ENCODE measurements around the gene RNF43.

The RNF43 gene

DNA sequence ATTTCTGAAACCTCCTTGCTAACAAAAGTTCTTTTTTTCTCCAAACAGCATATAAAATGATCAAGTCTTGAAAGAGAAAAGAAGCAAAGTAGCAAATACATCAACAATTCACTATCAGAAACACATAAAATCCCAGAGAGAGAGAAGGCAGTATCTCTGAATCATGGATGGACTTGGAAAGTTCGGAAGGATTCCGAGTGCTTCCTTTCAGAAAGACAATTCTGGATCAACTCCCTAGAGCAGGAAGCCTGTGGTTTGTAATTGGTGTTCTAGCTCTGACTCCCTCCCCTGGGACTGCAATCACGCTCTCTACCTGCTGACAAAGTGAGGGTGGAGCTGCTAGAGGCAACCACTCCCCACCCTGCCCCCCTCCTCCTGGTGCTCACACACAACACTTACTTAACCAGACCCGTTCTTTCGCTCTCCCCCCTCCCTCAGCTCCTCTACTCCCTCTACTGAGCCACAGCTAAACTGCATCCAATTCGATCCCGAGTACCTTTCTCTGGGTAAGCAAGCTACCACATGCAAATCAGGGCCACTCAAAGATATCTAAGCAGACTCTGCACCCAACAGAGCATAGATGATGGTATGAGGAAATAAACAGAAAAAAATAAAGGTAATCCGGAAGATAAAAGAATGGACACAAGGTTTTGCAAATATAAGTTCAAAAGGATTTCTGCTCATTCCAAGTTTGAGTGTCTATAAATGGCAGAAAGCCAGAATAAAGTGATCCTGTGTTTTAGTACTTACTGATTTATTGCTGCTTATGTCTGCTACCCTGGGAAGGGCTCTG lies at the start of gene RNF43:
RNF43 (minus strand) TSS at position 235 of the 793 bp plus-strand sequence. CDS start 1,957 bp downstream, outside the sequence.
- DNase-seq: peak; percentile 99 to 100

DNA sequence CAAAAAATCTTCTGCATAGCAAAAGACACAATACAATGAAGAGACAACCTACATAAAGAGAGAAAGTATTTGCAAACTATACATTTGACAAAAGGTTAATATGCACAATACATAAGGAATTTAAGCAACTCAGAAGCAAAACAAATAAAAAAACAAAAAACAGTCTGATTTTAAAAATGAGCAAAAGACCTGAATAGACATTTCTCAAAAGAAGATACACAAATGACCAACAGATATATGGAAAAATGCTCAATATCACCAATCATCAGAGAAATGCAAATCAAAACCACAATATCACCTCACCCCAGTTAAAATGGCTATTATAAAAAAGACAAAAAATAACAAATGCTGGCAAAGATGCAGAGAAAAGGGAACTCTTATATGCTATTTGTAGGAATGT lies 38.2 kb upstream of the RNF43 start:
- DNase-seq: no peak

DNA sequence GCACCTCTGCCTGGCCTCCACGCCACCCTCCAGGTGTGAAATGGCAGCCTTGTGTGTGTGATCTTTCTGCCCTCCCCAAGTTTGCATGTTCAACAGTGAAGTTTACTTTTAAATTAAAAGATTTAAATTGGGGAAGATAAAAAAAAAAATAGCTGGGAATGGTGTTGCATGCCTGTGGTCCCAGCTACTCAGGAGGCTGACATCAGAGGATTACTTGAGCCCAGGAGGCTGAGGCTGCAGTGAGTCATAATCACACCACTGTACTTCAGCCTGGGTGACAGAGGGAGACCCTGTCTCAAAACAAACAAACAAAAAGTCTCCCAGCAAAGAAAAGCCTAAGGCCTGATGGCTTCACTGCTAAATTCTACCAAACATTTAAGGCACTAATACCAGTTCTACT lies 35.4 kb upstream of the RNF43 start:
- no peak for DNase-seq

DNA sequence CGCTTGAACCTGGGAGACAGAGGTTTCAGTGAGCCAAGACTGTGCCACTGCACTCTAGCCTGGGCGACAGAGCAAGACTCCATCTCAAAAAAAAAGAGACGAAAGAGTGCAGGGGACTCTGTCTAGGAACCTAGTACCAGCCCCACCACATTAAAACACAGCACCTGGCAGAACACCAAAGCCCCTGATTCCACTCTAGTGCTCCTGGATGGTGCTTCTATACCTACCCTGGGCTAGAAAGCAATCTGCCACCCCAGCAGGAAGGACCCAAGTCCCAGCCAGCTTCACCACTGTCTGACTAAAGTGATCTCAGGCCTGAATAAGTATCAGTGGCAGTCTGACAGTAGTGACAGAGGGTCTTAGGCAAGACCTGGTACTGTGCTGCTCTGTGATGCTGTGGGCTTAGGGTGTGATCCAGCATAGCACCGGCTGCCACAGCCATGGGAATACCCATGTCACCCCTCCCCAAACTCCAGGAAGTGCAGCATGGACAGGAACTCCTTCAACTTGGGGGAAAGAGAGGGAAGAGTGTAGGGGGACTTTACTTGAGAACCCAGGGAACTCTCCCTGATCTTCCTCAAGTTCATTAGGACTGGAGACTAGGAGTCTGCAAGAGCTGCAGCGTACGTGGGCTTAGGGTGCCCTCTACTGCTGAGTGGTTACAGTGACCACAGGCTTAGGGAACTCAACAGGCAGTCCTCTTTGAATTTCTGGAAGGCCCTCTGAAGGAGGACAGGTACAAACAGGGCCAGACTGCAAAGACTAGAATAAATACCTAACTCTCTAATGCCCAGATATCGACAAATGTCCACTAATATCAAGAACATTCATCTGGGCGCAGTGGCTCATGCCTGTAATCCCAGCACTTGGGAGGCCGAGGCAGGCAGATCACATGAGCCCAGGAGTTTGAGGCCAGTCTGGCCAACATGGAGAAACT lies 30.0 kb upstream of the RNF43 start:
- DNase-seq: peak; percentile 82 to 88

- DNase-seq: no peak
Measured at GRCh38 chr17:58446086-58446485, 28.8 kb upstream of the RNF43 start.

- DNase-seq: no peak
Measured at GRCh38 chr17:58436805-58437239, 19.5 kb upstream of the RNF43 start.

- DNase-seq: no peak
Measured at GRCh38 chr17:58436245-58436644, 18.9 kb upstream of the RNF43 start.

- no peak for DNase-seq
Measured at GRCh38 chr17:58432806-58433573, 15.7 kb upstream of the RNF43 start.

GRCh38 chr17:58427807-58428206 lies 10.5 kb upstream of the RNF43 start:
- no peak for DNase-seq

GRCh38 chr17:58421711-58422110 lies 4.4 kb upstream of the RNF43 start:
- no peak for DNase-seq

DNA sequence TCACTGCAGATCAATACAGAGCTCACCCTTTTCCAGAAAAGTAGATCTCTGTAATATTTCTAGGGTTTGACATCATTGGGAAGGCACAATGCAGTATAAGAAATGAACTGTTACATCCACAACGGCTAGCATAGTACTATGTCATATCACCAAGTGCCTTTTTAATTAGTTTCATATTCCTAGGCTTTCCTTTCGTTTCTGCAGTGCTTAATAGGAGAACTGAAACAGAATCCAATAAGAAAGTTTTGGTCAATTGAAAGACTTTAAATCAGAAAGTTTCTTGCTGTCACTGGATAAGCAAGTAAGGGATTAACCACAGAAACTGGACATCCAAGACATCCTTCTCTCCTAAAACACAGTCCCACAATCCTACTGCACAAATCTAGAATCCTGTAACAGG lies 3.5 kb upstream of the RNF43 start:
- DNase-seq: no peak

- no peak for DNase-seq
Measured at GRCh38 chr17:58416937-58417299, 416 bp downstream of the RNF43 start.

GRCh38 chr17:58416396-58416795 lies 938 bp downstream of the RNF43 start:
- no peak for DNase-seq

DNA sequence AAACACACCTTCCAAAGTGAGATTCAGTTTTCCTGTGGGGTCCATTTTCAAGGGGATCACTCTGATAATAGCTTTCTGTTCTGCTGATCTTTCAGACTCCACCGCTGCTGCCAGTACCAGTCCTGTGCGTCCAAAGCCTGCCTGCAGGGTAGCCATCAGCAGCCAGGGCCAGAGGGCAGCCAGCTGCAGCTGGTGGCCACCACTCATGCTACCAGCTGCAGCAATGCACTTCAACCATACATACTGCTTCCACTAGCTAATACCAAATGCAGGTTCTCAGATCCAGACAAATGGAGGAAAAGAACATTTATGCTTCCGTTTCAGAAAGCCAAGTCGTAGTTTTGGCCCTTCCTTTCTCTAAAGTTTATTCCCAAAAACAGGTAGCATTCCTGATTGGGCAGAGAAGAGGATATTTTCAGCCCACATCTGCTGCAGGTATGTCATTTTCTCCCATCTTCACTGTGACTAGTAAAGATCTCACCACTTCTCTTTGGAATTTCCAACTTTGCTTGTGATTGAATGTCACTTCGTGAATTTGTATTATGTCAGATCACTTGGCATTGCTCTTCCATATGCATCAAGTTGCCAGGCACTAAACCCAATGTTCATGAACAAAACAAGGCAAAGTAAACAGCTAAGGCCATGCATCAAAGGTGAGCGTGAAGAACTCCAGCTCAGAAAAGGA lies 1.8 kb downstream of the RNF43 start:
- DNase-seq: peak; percentile 44 to 66

- peak; percentile 60 to 85 for DNase-seq
Measured at GRCh38 chr17:58414596-58414997, 2.7 kb downstream of the RNF43 start.

- peak; percentile 19 to 46 for DNase-seq
Measured at GRCh38 chr17:58413684-58414083, 3.6 kb downstream of the RNF43 start.

GRCh38 chr17:58412961-58413586 lies 4.3 kb downstream of the RNF43 start:
- DNase-seq: peak in 1 of 2 experiments; percentile 18

- DNase-seq: no peak
Measured at GRCh38 chr17:58412064-58412703, 5.2 kb downstream of the RNF43 start.

GRCh38 chr17:58411408-58411894 lies 5.9 kb downstream of the RNF43 start:
- DNase-seq: no peak

GRCh38 chr17:58410714-58411407 lies 6.5 kb downstream of the RNF43 start:
- DNase-seq: no peak

- DNase-seq: no peak
Measured at GRCh38 chr17:58409432-58409831, 7.9 kb downstream of the RNF43 start.
